GM18519 (cell line): ENCODE data around the gene DGKB.

Experiments used
- ATAC-seq: cut with Tn5 transposase; IDR thresholded peaks from one replicate; pipeline ENCODE4 v1.9.1; 2021; ENCODE audit warnings: mild to moderate bottlenecking, moderate library complexity; ENCODE audit not compliant: unreplicated experiment, low FRiP score

The DGKB gene

GRCh38 chr7:14191686-14192098 is 710.9 kb downstream of the DGKB start:
- no peak for ATAC-seq

- ATAC-seq = no peak
Measured at GRCh38 chr7:14184292-14184864, 718.2 kb downstream of the DGKB start.

GRCh38 chr7:14179781-14180180 is 722.8 kb downstream of the DGKB start:
- no peak for ATAC-seq

- ATAC-seq = no peak
Measured at GRCh38 chr7:14177876-14178275, 724.7 kb downstream of the DGKB start.

- no peak for ATAC-seq
Measured at GRCh38 chr7:14170872-14171271, 731.7 kb downstream of the DGKB start.

- ATAC-seq = no peak
Measured at GRCh38 chr7:14158111-14158510, 744.4 kb downstream of the DGKB start.

GRCh38 chr7:14156436-14156835 is 746.1 kb downstream of the DGKB start:
- no peak for ATAC-seq

- ATAC-seq = no peak
Measured at GRCh38 chr7:14148974-14149373, 753.6 kb downstream of the DGKB start.

GRCh38 chr7:14147532-14147931 is 755.0 kb downstream of the DGKB start:
- no peak for ATAC-seq

GRCh38 chr7:14144538-14144937 is 758.0 kb downstream of the DGKB start:
- ATAC-seq = no peak

- no peak for ATAC-seq
Measured at GRCh38 chr7:14144109-14144508, 758.4 kb downstream of the DGKB start.

- no peak for ATAC-seq
Measured at GRCh38 chr7:14137676-14138075, 764.9 kb downstream of the DGKB start.

GRCh38 chr7:14133752-14134151 is 768.8 kb downstream of the DGKB start:
- no peak for ATAC-seq

GRCh38 chr7:14125998-14126397 is 776.6 kb downstream of the DGKB start:
- no peak for ATAC-seq

- ATAC-seq = no peak
Measured at GRCh38 chr7:14124716-14125115, 777.8 kb downstream of the DGKB start.

- no peak for ATAC-seq
Measured at GRCh38 chr7:14123923-14124322, 778.6 kb downstream of the DGKB start.

GRCh38 chr7:14115701-14116100 is 786.9 kb downstream of the DGKB start:
- no peak for ATAC-seq

- ATAC-seq = no peak
Measured at GRCh38 chr7:14104861-14105260, 797.7 kb downstream of the DGKB start.

GRCh38 chr7:14096159-14096558 is 806.4 kb downstream of the DGKB start:
- no peak for ATAC-seq

- ATAC-seq = no peak
Measured at GRCh38 chr7:14095233-14095950, 807.2 kb downstream of the DGKB start.
